ENCODE measurements around the gene NME9.
"Not testable (repeated sequence)": the region's sequence is repeated elsewhere in the genome, so short reads cannot be mapped to it uniquely, and the experiment has no call there.

The NME9 gene

GRCh38 chr3:138329127-138329983, at the start of gene NME9:
NME9 (minus strand) TSS chr3:138329851; CDS start chr3:138329335, 516 bp downstream.
- DNase-seq, result peak; percentile 88 to 90

- no peak for DNase-seq
Observed at GRCh38 chr3:138378990-138379389, 49.3 kb upstream of the NME9 start.

- DNase-seq, result no peak
Observed at GRCh38 chr3:138378331-138378730, 48.7 kb upstream of the NME9 start.

GRCh38 chr3:138377804-138378203, 48.2 kb upstream of the NME9 start:
- no peak for DNase-seq

- DNase-seq, result not testable (repeated sequence)
Observed at GRCh38 chr3:138377212-138377611, 47.6 kb upstream of the NME9 start.

GRCh38 chr3:138376663-138377062, 47.0 kb upstream of the NME9 start:
- no peak for DNase-seq

- no peak for DNase-seq
Observed at GRCh38 chr3:138375447-138375846, 45.8 kb upstream of the NME9 start.

GRCh38 chr3:138374573-138375134, 45.0 kb upstream of the NME9 start:
- no peak for DNase-seq

- DNase-seq, result no peak
Observed at GRCh38 chr3:138373736-138374094, 44.1 kb upstream of the NME9 start.

- DNase-seq, result no peak
Observed at GRCh38 chr3:138373087-138373735, 43.6 kb upstream of the NME9 start.

- DNase-seq, result no peak
Observed at GRCh38 chr3:138371070-138371965, 41.7 kb upstream of the NME9 start.

GRCh38 chr3:138370321-138370720, 40.7 kb upstream of the NME9 start:
- no peak for DNase-seq

GRCh38 chr3:138369151-138369900, 39.7 kb upstream of the NME9 start:
- DNase-seq, result no peak

GRCh38 chr3:138367911-138368310, 38.3 kb upstream of the NME9 start:
- no peak for DNase-seq

- no peak for DNase-seq
Observed at GRCh38 chr3:138367326-138367850, 37.7 kb upstream of the NME9 start.

GRCh38 chr3:138366006-138366759, 36.5 kb upstream of the NME9 start:
- DNase-seq, result no peak

- no peak for DNase-seq
Observed at GRCh38 chr3:138365253-138365555, 35.6 kb upstream of the NME9 start.

GRCh38 chr3:138364356-138365252, 35.0 kb upstream of the NME9 start:
- no peak for DNase-seq

- no peak for DNase-seq
Observed at GRCh38 chr3:138363322-138363721, 33.7 kb upstream of the NME9 start.

- no peak for DNase-seq
Observed at GRCh38 chr3:138362538-138362937, 32.9 kb upstream of the NME9 start.

Measured in activated CD4-positive, alpha-beta T cell treated with anti-CD3 and anti-CD28 coated beads, Interleukin-2, amount 50 U/mL, for 48 hours (primary cell).